ENCODE data around the gene SOX14. TPM values are rescaled to one million over a fixed set of nuclear protein-coding genes. Genes with fewer than 3 reads are reported as not detected.

SOX14 gene
- total RNA-seq, 4 donors from 2014 or later, result not detected

DNA sequence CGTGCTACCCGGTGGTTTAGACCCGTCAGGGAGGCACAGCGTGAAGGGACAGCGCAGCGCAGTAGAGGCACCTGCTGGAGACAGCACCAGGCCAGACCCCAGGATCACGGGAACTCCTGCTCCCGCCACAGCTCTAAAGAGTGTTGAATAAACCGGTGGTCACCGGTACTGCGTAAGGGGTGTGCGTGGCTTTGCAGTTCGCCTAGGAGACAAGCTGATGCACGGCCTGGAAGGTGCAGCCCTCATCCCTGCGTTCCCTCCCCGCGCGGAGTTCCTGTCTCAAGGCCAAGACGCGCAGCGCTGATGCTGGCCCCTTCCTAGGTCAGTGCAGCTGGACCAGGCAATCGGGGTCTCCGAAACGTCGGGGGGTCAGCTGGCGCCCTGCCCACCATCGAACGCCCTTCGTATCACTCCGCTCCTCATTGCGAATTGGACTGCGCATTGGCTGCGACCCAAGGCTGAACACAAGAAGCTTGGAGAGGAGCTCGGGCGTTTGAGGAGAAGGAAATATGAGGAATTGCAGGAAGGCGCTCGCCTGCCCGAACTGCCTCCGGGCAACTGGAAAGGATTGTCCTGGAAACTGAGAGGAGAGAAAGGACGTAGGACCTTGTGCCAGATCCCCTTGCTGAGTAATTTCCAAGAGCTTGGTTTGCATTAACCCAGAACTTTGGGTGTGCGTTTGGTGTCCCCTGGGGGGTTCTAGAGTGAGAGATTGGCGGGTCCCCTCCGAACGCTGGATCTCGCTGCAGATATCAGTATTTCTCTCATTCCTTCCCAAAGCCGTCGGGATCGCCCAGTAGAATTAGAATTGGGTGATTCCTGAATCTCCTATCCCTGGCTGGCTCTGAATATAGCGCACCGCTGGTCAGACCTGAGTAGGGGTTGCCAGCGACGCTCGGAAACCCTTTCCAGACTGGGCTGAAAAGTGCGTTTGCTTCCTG, 2.3 kb upstream of the SOX14 start:
- Histone ChIP-seq H3K4me3 (no peak overlapping the region), H3K9me3 (no peaks in the 10 kb centered on the region), H3K36me3 (no peaks in the 10 kb centered on the region), H3K27ac (no peak overlapping the region), H3K4me1 (peaks cover 0 to 22% (median 6%) of the 10 kb centered on the region in 3 donors), H3K27me3 (peaks cover 95% of the 10 kb centered on the region)
- WGBS, 2 donors (ENCODE audit: low coverage in 1 of 2), result 0% methylated on average over 8 of the region's 54 CpGs; no CpG with 5 or more reads in 1 of the 2 donors
- TF ChIP-seq EP300 (IDR thresholded peaks at IDR 0.05), result no peak
- no peak for TF ChIP-seq POLR2AphosphoS5 (IDR thresholded peaks at IDR 0.05)
- TF ChIP-seq, protein P1, sequence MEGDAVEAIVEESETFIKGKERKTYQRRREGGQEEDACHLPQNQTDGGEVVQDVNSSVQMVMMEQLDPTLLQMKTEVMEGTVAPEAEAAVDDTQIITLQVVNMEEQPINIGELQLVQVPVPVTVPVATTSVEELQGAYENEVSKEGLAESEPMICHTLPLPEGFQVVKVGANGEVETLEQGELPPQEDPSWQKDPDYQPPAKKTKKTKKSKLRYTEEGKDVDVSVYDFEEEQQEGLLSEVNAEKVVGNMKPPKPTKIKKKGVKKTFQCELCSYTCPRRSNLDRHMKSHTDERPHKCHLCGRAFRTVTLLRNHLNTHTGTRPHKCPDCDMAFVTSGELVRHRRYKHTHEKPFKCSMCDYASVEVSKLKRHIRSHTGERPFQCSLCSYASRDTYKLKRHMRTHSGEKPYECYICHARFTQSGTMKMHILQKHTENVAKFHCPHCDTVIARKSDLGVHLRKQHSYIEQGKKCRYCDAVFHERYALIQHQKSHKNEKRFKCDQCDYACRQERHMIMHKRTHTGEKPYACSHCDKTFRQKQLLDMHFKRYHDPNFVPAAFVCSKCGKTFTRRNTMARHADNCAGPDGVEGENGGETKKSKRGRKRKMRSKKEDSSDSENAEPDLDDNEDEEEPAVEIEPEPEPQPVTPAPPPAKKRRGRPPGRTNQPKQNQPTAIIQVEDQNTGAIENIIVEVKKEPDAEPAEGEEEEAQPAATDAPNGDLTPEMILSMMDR (IDR thresholded peaks at IDR 0.05), result no peak
- TF ChIP-seq POLR2A (IDR thresholded peaks at IDR 0.05), result no peak
- no peak for ATAC-seq

DNA sequence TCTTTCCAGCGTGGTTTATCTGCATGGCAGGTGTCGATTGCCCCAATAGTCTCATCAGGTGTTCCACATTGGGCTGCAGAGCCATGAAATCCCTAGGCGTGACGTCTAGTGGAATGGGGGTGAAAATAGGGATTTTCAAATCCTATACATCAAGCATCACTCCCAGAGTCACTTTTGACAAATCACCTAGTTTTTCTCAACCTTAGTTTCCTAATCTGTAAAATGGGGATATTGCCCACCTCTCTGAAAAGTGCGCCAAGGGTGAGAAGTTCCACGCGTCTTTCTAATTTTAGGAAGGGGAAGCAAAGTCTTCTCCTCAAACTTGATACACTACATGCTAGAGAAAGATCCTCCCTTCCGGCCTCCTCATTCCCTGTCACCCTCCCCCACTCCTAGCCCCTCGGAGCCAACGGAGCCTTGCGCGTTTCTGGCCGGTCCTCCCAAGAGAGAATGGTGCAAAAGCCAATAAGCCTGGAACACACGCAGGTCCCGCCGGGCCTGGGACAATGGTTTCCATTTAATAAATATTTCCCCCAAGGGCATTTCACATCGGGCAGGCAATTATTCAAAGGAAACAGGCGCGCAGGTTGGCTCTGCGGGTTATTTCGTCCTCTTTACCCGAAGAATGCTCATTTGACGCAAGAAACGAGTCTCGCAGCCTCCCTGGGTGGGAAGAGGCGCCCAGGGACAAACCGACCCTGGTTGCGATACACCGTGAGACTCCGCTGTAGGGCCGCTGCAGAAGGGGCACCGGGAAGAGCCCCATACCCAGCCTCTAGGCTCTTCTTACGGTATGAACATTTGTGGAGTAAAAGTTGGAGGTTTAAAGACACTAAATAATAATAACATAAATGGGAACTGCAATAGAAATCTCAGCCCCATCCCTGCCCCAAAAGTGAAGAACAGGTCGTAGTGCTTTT, 1.2 kb upstream of the SOX14 start:
- H3K9me3 ChIP-seq, result no peaks in the 10 kb centered on the region
- H3K27me3 ChIP-seq, result peaks cover 99% of the 10 kb centered on the region
- no peak overlapping the region for H3K4me3 ChIP-seq
- H3K4me1 ChIP-seq, result peaks cover 0 to 31% (median 11%) of the 10 kb centered on the region in 3 donors
- TF ChIP-seq EP300 (IDR thresholded peaks at IDR 0.05) (no peak), POLR2A (IDR thresholded peaks at IDR 0.05) (no peak), POLR2AphosphoS5 (IDR thresholded peaks at IDR 0.05) (no peak)
- TF ChIP-seq, protein P1 (IDR thresholded peaks at IDR 0.05), result no peak
- no peak for ATAC-seq
- no peak overlapping the region for H3K27ac ChIP-seq
- 4 to 5% methylated on average over 15 to 16 of the region's 34 CpGs for WGBS, 2 donors (ENCODE audit: low coverage in 1 of 2)
- H3K36me3 ChIP-seq, result no peaks in the 10 kb centered on the region

DNA sequence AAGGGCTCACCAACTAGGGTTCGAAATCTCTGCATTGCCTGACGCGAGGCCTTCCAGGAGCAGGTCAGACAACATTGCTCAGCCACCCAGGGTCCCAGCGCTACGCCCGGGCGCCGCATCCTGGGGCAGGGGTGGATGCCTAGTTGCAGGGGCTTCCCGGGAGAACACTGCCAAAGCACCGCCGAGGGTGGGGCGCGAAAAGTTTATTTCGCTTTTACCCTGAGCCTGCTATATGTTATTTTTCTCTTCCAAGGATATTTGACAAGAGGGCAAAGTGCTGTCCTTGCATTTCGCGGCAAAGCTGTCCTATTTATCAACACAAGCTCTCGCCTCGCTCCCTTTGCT, 549 bp upstream of the SOX14 start:
- Histone ChIP-seq H3K4me3 (peak overlapping the region in 1 of 2 donors; percentile 12), H3K27ac (no peak overlapping the region), H3K27me3 (peaks cover 99% of the 10 kb centered on the region), H3K9me3 (no peaks in the 10 kb centered on the region), H3K36me3 (no peaks in the 10 kb centered on the region), H3K4me1 (peaks cover 0 to 38% (median 16%) of the 10 kb centered on the region in 3 donors)
- no peak for ATAC-seq
- 0 to 2% methylated on average over 9 to 13 of the region's 18 CpGs for WGBS, 2 donors (ENCODE audit: low coverage in 1 of 2)
- TF ChIP-seq, protein P1 (IDR thresholded peaks at IDR 0.05), result no peak
- TF ChIP-seq POLR2A (IDR thresholded peaks at IDR 0.05) (no peak), POLR2AphosphoS5 (IDR thresholded peaks at IDR 0.05) (no peak), EP300 (IDR thresholded peaks at IDR 0.05) (no peak)

DNA sequence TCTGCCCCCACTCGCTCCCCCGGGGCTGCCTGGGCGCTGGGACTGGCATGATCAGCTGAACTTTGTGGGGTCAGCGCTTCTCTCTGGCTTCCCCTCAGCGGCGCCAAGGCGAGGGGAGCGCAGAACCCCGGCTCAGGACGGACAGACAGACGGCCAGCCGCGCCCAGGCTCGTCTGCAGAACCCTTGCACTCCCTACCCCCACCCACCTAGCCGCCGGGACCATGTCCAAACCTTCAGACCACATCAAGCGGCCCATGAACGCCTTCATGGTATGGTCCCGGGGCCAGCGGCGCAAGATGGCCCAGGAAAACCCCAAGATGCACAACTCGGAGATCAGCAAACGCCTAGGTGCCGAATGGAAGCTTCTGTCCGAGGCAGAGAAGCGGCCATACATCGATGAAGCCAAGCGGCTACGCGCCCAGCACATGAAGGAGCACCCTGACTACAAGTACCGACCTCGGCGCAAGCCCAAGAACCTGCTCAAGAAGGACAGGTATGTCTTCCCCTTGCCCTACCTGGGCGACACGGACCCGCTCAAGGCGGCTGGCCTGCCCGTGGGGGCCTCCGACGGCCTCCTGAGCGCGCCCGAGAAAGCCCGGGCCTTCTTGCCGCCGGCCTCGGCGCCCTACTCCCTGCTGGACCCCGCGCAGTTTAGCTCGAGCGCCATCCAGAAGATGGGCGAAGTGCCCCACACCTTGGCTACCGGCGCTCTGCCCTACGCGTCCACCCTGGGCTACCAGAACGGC, 621 bp downstream of the SOX14 start:
- Histone ChIP-seq H3K36me3 (no peaks in the 10 kb centered on the region), H3K9me3 (no peaks in the 10 kb centered on the region), H3K27ac (no peak overlapping the region), H3K4me3 (no peak overlapping the region), H3K4me1 (peaks cover 0 to 49% (median 19%) of the 10 kb centered on the region in 3 donors), H3K27me3 (peaks cover 100% of the 10 kb centered on the region)
- ATAC-seq, result no peak
- TF ChIP-seq POLR2AphosphoS5 (IDR thresholded peaks at IDR 0.05) (no peak), POLR2A (IDR thresholded peaks at IDR 0.05) (no peak), EP300 (IDR thresholded peaks at IDR 0.05) (no peak)
- TF ChIP-seq, protein P1 (IDR thresholded peaks at IDR 0.05), result no peak
- 2 to 12% methylated on average over 3 to 12 of the region's 58 CpGs for WGBS, 2 donors (ENCODE audit: low coverage in 1 of 2)
